ENCODE results near the gene PPM1L.
"Not testable (repeated sequence)": the region's sequence is repeated elsewhere in the genome, so short reads cannot be mapped to it uniquely, and the experiment has no call there.

The PPM1L gene

DNA sequence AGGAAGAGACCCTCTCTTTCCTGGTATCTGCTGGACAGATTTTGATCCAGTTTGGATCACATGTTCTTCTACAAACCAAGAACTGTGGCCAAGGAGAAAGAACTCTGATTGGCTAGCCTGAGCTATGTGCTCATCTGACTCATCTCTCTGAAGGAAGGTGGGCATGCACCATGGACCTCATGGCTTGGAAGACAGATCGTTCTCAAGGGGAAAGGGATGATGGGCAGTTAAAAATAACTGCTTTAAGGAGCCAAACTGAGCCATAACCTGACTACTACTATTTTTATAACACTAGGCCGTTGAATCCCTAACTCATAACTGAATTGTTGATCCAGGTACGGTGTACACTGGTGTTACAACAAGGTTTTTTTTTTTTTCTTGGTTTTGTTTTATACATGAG lies 236.7 kb downstream of the PPM1L start:
- DNase-seq, result no peak

DNA sequence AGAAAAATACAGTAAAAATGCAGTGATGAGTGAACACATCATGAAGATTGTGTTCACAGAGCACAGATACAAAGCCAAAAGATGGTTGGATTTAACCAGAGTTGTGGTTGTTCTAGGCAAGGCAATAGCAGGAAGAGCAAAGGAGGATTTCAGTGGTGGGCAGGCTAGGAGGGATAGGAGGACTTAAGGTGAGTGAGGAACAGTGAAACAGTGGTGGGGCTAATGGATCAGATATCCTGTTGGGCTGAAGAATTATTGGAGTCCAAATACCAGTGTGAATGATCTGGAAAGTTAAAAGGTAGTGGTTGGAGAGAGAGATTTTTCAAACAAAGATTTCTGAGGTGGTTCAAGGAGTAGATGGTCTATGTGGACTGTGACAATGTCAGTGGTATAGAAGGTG lies 240.8 kb downstream of the PPM1L start:
- DNase-seq, result no peak

DNA sequence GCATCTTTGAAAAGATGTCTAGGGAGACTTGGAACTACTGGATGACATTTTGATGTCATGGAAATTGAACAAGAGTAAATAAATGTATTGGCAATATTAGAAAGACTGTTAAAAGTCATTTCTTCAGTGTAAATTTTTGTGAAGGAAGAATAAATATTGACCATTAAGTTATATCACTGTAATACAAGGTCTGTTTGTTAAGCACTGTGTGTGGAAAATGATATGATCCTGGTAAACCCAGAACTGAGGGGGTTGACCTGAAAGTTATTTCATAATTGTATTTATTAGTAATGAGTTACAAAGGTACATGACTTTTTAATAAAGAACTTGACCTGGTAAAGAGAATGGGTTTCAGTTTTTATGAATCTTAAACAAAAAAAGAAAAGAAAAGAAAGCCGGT lies 242.6 kb downstream of the PPM1L start:
- DNase-seq, result no peak

DNA sequence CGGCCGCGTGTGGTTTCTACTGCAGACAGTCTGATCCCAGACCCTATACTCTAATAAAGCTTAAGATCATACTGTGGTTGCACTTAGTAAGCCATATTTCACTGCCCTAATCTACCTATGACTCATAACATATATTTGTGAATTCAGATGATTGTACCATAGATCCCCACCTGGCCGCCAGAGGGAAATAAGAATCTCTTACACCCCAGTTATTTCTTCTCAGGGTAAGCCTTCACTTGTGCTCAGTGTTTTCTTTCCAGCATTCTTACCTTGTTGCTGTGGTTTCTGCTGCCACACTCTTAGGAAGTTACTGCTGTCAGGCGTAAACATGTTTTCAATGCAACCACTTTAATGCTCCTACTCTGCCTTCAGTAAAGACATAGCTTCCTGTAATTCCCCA lies 243.2 kb downstream of the PPM1L start:
- DNase-seq, result no peak

DNA sequence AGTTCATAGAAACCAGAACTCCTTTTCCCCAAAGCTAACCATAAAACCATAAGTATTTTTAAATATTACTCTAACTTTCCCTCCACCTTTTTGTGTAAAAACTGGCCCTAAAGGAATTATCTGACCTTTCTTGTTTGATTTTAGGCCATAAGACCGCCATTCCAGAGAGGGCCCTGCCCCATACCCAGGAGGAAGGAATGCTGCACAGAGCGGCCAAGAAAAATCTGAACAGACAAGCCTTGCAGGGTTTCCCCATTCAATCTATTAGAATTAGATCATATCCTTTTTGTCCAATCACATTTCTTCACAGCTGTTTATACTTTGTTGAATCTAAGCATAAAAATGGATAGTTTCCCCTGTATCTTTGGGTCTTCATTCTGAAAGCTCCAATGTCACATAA lies 252.1 kb downstream of the PPM1L start:
- DNase-seq, result no peak

DNA sequence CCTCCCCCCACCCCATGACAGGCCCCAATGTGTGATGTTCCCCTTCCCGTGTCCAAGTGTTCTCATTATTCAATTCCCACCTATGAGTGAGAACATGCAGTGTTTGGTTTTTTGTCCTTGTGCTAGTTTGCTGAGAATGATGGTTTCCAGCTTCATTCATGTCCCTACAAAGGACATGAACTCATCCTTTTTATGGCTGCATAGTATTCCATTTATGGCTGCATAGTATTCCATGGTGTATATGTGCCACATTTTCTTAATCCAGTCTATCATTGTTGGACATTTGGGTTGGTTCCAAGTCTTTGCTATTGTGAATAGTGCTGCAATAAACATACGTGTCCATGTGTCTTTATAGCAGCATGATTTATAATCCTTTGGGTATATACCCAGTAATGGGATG lies 254.1 kb downstream of the PPM1L start:
- not testable (repeated sequence) for DNase-seq

DNA sequence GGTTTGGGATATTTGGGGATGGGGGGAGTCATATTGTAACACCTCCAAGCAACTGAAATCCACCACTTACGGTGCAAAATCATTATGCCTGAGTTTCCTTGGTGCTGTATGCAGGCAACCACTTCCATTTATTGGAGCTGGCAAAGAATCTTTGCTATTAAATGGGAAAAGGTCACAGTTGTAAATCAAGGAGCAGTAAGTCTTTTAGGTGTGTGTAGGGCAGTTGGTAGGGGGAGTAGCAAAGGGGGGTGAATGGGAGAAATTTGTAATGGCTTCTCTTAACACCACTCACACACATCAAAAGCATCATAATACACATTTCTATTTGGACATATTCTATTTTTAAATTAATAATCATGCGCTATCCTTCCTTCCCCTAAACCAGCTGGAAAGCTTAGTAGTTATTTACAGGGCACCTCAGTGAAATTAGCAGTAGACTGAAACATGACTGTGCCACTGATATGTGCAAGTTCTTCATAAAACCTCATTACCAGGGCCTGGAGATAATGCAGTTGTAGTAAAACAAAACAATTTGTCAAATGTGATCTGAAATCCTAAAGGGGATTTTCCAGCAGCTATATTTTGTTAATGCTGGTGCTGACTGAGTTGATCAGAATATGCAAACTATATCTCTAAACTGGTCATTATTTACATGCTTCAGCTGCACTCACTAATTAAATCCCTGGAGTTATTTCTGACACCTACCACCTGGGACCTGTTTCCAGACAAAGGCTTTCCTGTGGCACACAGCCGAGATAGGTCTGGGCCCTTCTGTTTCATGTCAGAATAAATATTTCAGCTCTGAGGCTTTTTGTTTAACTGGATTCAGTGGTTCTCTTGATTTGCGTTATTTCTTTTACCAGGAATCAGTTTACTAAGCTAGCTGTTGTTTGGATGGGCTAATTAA lies 259.1 kb downstream of the PPM1L start:
- no peak for DNase-seq

DNA sequence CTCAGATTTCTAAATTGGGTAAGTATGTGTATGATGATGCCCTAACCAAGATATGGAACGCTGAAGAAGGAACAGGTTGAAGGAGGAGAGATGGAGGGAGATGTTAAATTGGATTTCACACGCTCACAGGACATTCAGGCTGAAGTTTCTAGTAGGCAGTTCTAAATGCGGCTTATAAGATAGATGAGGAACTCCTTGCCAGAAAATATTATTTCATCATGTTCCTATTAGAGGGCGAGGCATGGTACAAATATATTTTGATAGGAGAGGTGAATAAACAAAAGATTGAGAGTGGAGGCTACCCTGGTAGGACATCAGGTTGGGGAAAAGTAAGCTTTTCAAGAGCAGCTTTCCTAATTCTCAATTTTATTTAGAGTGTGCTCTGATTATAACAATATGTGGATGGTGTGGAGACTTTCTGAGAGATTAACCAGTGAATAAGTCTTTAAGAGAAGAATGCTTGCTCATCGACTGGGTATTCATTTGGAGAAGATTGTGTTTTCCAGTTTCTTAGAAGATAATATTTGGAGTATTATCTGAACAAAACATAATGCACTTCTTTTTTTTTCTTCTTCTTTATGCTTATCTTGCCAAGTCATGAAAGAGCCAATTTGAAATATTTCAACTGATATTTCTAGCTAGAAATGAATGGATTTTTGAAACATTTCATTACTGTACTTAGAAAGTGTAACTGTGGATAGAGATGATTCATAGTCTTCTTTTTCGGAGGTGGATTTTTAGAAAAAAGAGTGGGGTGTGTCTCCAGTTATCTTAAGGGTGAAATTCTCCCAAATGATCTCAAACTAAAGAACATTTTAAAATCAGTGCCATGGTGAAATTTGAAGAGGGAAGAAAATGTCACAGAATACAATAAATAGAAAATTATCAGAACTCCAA lies 260.6 kb downstream of the PPM1L start:
- no peak for DNase-seq

DNA sequence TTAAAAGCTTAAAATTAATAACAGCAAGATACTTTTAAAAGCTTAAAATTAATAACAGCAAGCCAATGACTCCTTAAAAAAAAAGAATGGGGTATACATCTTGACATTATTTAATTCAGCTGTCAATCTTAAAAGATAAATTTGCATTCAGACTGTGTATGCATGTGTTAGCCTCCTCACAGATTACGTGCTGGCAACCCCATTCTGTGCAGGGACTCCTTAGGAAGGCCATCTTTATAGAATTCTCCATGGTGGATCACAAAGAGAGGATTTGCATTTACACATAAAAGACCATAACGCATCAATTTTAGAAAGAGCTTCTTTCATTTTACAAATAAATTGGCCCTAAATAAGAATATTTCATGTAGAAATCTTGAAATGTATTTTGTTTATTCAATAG lies 261.9 kb downstream of the PPM1L start:
- no peak for DNase-seq

DNA sequence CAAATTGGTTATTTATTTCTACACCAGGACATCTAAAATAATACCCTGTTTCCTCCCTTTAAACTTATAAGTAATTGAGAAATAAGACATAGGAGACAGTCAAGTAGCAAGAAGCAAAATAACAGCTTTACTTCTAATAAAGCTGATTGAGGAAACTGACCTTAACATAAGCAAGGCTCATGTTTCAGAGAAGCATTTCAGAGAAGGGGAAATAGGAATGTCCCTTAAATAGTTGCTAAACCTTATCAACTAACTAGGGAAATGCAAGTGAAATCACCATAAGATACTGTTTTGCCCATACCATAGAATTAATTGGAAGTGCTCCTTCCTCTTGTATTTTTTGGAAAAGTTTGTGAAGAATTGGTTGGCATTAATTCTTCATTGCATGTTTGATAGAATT lies 264.2 kb downstream of the PPM1L start:
- DNase-seq, result no peak

DNA sequence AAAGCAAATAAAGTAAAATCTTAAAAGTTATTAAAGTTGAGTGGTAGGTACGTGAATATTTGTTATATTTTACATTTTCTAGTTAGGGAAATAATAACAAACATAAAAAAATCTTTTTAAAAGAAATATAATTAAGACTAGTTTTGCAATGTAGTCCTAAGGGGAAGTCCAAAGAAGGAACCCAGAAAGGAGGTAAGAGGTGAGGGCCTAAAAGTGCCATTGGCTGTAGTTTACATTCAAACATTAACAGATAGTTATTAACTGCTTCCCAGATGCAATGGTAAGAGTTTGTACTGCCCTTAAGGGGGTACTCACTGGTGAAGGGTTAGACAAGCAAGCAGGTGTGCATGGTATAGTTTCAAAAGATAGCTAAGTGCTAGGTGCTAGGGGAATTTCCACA lies 269.9 kb downstream of the PPM1L start:
- no peak for DNase-seq

DNA sequence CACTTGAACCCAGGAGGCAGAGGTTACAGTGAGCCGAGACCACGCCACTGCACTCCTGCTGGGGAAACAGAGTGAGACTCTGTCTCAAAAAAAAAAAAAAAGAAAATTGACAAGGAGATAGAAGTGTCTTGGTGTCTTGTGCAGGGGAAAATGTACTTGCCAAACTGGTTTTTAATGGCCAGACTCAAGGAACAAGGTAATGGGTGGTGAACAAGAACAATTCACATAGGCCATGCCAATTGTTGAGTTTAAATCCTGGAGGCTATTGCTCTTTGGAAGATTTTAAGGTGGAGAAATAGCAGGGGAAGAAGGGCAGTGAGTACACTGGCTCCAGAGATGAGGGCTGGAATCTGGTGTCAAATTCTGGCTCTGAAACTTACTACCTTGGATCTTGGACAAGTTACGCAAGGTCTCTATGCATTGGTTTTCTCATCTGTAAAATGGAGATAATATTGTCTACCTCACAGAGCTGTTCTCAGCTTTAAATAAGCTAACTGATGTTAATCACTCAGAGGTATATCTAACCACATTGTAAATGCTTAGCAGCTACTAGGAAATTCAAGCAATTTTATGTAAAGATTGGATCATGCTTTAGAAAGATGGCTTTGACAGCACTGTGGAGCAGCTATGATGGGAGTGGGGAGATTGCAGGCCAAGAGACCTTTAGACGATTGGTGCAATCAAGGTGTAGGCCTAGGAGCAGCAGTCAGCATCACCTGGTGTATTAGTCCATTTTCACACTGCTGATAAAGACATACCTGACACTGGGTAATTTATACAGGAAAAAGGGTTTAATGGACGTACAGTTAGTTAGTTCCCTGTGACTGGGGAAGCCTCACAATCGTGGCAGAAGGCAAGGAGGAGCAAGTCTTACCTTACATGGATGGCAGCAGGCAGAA lies 270.8 kb downstream of the PPM1L start:
- no peak for DNase-seq

DNA sequence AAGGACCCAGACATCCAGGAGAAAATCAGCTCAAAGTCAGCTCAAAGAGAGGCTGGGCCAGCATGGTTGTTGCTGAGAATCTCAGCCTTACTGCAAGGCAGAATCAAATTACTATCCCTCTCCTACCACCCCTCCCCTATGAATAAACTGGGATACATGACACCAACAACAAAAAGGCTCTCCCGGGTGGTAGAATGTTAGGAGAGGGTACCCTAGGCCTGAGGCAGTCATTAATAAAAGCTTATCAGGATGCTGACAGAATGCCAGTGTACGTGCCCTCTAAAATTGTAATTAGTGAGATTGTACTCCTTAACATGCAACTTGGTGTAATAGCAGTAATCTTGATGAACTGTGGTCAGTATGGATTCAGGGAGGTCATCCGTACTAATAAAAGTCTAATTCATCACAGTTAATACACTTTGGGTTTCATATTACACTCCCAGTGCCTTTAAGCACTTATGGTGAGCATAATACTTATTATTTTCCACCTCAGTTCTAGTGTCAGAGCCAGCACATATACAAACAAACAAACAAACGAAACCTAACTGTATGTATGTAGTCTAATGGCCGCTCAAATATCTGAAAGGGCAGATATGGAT lies 272.6 kb downstream of the PPM1L start:
- DNase-seq, result no peak

DNA sequence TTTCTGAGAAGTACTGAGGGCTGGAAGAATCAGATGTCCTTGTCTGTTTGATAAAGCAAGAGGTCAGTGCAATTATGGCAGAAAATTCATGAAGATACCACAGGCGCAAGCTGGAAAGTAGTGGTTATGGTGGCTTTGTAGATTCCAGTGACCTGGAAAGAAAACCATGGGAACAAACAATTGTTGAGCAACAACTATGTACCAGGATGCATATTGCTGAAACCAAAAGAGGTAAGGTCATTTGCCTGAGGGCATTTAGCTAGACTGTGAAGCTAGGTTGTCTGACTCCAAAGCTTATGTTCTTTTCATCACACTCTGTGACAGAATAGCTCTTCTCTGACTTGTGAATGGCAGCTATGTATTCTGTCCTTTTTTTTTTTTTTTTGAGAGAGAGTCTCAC lies 275.1 kb downstream of the PPM1L start:
- DNase-seq, result no peak

DNA sequence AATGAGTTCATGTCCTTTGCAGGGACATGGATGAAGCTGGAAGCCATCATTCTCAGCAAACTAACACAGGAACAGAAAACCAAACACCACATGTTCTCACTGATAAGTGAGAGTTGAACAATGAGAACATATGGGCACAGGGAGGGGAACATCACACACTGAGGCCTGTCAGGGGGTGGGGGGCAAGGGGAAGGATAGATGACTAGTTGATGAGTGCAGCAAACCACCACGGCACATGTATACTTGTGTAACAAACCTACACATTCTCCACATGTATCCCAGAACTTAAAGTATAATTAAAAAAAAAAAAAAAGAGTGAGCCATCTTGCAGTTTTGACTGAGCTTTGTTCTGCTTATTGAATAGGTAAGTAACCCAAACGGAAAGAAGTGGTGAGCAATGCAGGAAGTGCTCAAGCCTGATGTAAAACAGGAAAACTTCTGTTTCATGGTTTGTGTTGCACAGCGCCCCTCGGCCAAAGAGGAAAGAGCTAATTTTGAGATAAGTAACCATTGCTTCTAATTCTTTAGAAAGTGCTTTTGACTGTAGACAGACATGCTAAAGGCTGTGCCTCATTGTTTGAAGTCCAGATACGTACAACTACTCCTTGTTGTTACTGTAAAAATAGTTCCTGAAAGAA lies 279.0 kb downstream of the PPM1L start:
- not testable (repeated sequence) for DNase-seq

DNA sequence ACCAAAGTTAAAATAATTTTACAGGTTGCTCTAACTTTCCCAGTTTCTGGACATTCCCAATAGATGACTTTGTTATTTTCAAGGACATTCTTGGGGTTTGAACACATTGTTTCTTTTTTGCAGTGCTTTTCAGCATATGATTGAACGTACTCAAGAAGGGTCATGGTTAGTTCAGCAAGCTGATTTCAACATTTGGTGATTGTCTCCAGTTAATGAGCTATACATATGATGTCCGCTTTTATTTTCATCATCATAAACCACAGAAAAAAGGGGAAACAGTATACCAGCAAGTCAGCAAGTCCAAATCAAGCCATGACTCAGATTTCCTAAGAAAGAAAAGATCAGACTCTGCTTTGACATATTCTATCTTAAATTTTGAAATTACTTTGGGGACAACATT lies 279.7 kb downstream of the PPM1L start:
- DNase-seq, result no peak

DNA sequence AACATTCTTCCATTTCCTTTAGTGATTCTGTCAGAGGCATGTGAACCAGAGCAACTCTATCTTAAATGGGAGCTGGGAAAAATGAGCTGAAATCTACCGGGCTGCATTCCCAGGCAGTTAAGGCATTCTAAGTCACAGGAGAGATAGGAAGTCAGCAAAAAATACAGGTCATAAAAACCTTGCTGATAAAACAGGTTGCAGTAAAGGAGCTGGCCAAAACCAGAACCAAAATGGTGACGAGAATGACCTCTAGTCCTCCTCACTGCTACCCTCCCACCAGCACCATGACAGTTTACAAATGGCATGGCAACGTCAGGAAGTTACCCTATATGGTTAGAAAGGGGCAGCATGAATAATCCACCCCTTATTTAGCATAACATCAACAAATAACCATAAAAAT lies 282.7 kb downstream of the PPM1L start:
- DNase-seq, result no peak

DNA sequence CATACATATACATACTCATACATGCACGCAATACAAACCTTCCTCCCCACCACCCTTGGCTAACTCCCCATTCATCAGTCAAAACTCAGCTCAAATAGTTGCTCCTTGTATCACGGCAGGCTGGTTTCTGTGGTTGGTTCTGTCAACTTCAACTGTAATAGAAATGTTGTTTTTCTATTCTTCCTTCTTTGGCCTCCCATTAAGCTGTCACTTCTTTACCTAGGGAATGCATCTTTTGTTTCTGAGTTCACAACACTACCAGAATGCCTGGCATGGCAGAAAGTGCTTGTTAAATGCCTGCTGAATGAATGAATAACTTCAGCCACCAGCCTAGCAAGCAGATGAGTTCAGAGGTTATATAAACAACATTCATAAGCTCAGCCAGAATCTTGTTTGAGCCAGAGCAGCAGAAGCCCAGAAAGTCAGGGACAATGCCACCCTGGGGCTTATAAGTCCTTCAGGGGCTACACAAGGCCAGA lies 286.0 kb downstream of the PPM1L start:
- DNase-seq, result no peak

DNA sequence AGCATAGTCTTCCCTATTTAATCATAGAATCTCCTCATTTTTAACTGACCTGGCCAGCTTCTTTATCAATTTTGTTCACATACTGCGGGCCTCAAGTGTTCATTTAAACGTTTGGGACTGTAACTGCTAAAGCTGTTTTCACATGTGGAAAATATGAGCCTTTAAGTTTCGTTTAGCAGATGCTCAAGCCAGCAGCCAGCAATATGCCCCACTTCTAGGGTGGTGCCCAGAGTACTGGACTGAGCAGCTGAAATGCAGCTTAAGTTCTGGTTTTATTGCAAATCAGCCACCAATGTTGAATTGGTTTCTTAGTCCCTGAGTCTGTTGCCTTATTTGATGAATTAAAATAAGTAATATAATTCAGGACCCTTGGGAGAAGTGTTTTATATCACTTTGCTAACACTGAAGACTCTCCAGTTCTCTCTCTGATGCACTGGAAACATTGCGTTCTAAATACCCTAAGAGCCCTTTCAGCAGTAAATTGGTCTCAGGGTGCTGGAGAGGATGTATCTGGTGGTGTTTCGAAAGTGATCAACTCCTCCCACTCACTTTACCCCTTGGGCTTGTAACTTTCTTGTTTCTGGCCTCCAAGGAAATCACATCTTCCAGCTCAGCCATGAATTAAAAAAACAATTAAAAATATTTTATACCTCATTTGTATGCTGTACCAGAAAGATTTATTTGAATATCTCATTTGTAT lies 287.5 kb downstream of the PPM1L start:
- DNase-seq, result no peak

DNA sequence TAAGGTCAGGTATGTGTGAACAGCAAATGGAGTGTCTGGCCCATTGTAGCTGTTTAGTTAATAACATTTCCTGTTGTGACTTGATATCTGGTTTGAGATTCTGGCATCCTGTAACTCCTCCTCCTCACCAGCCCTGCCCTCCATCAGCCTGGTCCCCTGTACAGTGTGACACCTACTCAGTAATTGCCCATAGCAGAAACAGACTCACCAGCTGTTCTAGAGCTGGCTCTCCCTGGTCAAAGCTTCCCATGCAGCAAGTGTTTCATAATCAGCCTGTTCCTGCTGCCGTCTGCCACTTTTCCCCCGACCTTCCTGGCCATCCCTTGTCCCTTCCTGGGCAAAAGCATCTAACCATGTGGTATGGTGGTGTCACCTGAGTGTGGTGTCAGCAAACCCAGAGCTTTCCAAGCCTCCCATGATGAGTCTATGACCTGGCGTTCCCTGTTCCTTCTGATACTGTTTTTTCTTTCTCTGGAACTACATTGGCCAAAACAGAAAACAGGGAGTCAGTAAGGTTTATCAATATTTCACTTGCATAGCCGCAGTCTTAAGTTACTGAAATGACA lies 293.7 kb downstream of the PPM1L start:
- no peak for DNase-seq

DNA sequence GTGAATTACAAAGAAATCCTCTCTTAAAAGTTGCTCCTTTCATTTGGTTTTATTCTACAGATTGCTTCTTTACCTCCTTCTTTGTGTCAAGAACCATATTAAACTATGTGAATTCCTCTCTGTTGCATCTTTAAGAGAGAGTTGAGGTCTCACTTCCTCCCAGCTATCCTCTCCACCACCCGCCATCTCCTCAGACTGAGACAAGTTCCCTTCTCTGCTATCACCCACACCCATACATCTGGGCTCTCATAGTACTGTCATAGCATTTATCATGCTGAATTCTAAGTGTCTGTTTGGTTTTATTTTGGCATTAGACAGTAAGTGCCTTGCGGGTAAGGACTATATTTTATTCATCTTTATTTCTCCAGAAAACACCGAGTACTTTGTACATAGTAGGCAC lies 294.9 kb downstream of the PPM1L start:
- DNase-seq, result no peak

Data from NCI-H345 (cell line).